Esophagus muscularis mucosa (tissue), 4 donors: ENCODE results near the gene ZNF526. TPM values are rescaled to one million over a fixed set of nuclear protein-coding genes. Genes with fewer than 3 reads are reported as not detected.

Experiments used
- DNase-seq: peaks from one replicate; pipeline ENCODE4 v3.0.0-alpha.2; 2017; ENCODE audit errors: extremely low spot score
- H3K27ac ChIP-seq, 4 donors: fragments of 200-600 bp; sonication (generic); replicated peaks in 1 of 4; 1 replicate in 3 of 4; 2 replicates in 1 of 4; pipeline ENCODE4 v1.5.1; 2016 to 2019; ENCODE audit warnings: mild to moderate bottlenecking in 1 of 4
- H3K27me3 ChIP-seq, 4 donors: fragments of 200-600 bp; sonication (generic); one replicate each; pipeline versions ENCODE4 v1.5.1 to v1.6.0; 2016 to 2019
- H3K36me3 ChIP-seq, 4 donors: fragments of 200-600 bp; sonication (generic); one replicate each; pipeline ENCODE4 v1.5.1; 2016 to 2019
- H3K4me1 ChIP-seq, 4 donors: fragments of 200-600 bp; sonication (generic); one replicate each; pipeline ENCODE4 v1.5.1; 2016 to 2019
- H3K4me3 ChIP-seq, 4 donors: fragments of 200-600 bp; sonication (generic); 1 replicate in 2 of 4; 2 replicates in 2 of 4; pipeline ENCODE4 v1.5.1; 2016 to 2019; ENCODE audit warnings: mild to moderate bottlenecking in 4 of 4, moderate library complexity in 1 of 4
- H3K9me3 ChIP-seq, 4 donors: fragments of 200-600 bp; sonication (generic); 1 replicate in 3 of 4; 2 replicates in 1 of 4; pipeline ENCODE4 v1.5.1; 2016 to 2019
- EP300 ChIP-seq: sonication (generic); formaldehyde crosslinking; IDR thresholded peaks from one replicate; pipeline ENCODE4 v1.6.1; 2017; ENCODE audit warnings: antibody characterized with exemption
- POLR2A ChIP-seq: fragments of 450-650 bp; IDR thresholded peaks from one replicate; pipeline ENCODE4 v1.6.1; 2017; ENCODE audit warnings: antibody characterized with exemption, moderate library complexity, mild to moderate bottlenecking, low read depth
- POLR2AphosphoS5 ChIP-seq, 2 donors: sonication (generic); formaldehyde crosslinking; IDR thresholded peaks; one replicate each; pipeline ENCODE4 v1.6.1; 2017; ENCODE audit warnings: antibody characterized with exemption in 2 of 2
- WGBS: methylation state at CpG from one replicate; pipeline ENCODE4 v1.1.5; 2018; 5-methylcytosine and 5-hydroxymethylcytosine counted together
- intact Hi-C: fragments of 100-400 bp; cut with DNase I; formaldehyde crosslinking; loops from one replicate; pipeline ENCODE4 v1.15.1; 2023
- total RNA-seq, 4 donors: library from RNA; depleted of rRNA; stranded (reverse); fragments of >200 nt; gene quantifications; one replicate each; pipeline versions ENCODE4 v1.1.0 to v1.2.1, GENCODE V29; 2016
- TF ChIP-seq, protein P1 (sequence below), 3 experiments: fragments of 200-600 bp in 2 of 3; fragments of 450-650 bp in 1 of 3; sonication (generic) in 2 of 3; IDR thresholded peaks; one replicate each; pipeline ENCODE4 v1.5.1; 2017 to 2019; ENCODE audit warnings: antibody characterized with exemption in 3 of 3, mild to moderate bottlenecking in 2 of 3, moderate library complexity in 1 of 3

ZNF526 gene
- total RNA-seq, 4 donors from 2014 or later, result 4.3 to 8.6 (median 7.1) TPM

DNA sequence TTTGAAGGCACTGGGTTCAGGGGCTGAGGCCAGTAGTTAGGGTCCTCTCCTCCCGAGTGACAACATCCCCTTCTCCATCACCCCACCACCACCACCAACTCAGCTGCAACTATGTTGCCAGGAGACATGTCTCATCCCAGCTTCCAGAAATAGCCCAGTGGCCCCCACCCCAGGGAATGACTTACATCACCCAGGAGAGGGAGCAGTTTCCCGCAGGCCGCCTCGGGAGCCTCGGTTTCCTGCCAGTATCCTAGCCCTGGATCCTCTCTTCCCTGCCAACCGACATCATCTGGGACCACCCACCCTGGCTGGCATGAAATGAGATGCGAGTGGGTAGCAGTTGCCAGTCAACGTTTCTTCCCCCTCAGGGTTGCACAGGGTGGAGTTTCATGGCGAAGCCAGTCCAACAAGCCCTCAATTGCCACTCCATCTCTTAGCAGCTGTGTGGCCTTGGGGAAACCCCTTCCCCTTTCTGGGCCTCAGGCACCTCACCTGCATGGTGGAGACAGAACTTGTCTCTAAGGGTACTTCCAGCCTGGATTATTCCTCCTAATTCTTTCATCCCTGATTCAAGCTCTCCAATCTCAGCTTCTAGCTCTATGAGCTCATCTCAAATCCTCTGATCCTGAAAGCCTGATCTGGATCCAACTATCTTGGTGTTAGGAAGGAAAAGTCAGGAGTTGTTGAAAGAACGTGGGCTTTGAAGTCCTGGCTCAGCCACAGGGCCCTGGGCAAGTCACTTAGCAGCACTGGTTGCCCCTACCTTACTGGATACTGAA is 26.2 kb downstream of the ZNF526 start:
- TF ChIP-seq POLR2AphosphoS5 (IDR thresholded peaks at IDR 0.05) (peak; percentile 71 to 72), EP300 (no peak), POLR2A (no peak)
- TF ChIP-seq, protein P1, sequence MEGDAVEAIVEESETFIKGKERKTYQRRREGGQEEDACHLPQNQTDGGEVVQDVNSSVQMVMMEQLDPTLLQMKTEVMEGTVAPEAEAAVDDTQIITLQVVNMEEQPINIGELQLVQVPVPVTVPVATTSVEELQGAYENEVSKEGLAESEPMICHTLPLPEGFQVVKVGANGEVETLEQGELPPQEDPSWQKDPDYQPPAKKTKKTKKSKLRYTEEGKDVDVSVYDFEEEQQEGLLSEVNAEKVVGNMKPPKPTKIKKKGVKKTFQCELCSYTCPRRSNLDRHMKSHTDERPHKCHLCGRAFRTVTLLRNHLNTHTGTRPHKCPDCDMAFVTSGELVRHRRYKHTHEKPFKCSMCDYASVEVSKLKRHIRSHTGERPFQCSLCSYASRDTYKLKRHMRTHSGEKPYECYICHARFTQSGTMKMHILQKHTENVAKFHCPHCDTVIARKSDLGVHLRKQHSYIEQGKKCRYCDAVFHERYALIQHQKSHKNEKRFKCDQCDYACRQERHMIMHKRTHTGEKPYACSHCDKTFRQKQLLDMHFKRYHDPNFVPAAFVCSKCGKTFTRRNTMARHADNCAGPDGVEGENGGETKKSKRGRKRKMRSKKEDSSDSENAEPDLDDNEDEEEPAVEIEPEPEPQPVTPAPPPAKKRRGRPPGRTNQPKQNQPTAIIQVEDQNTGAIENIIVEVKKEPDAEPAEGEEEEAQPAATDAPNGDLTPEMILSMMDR (IDR thresholded peaks at IDR 0.05), result peak; percentile 79 to 91 (median 82)
- Histone ChIP-seq H3K27me3 (no peaks in the 10 kb centered on the region), H3K4me3 (no peak overlapping the region), H3K4me1 (peaks cover 68 to 86% (median 75%) of the 10 kb centered on the region in 4 donors), H3K36me3 (peaks cover 5 to 37% (median 23%) of the 10 kb centered on the region in 4 donors), H3K27ac (peak overlapping the region; percentile 95 to 100 (median 100)), H3K9me3 (no peaks in the 10 kb centered on the region)
- peak; percentile 93 for DNase-seq
- 12% methylated on average over 10 of the region's 10 CpGs for WGBS
- intact Hi-C loops, result loop anchor here (2.0 to 5.0 kb wide), 2 partner anchors 32 to 51 kb away; no protein-coding TSS in a partner anchor

DNA sequence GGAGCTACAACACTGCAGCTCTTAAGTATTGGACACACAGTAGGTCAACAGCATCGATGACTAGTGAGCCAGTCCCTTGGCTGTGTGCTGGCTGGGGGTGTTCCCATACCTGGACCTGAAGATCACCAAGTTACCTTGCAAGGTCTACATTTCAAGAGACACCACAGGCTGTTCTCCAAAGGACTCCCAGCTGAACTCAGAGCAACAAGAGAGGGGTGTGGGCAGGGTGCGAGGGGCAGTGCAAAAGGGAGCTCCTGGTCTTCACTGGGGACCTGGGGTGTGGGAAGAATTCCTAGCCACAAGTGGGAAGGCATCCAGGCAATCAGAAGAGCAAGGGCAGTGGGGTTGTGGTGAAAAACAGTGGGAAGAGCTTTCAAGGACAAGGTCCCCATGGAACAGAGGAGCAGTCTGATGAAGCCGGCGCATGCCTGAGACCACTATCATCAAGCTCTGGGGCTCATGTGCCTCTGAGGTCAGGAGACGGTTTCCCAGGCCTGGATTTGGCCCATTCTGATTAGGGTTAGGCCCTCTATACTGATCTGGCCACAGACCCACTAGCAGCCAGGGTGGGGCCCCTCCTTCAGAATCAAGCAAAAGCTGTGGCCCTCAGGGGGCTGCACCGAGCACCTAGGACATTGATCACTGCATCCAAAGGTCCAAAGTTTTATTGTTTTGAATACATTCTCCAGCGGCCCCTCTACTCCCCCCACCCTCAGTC is 27.0 kb downstream of the ZNF526 start:
- Histone ChIP-seq H3K27ac (peak overlapping the region; percentile 95 to 100 (median 100)), H3K4me3 (no peak overlapping the region), H3K9me3 (no peaks in the 10 kb centered on the region), H3K27me3 (no peaks in the 10 kb centered on the region), H3K4me1 (peaks cover 71 to 86% (median 77%) of the 10 kb centered on the region in 4 donors), H3K36me3 (peaks cover 5 to 37% (median 23%) of the 10 kb centered on the region in 4 donors)
- DNase-seq, result peak; percentile 90
- 75% methylated on average over 7 of the region's 7 CpGs for WGBS
- intact Hi-C loops, result loop anchor here (2.0 to 5.0 kb wide), 2 partner anchors 32 to 50 kb away; no protein-coding TSS in a partner anchor
- TF ChIP-seq, protein P1 (IDR thresholded peaks at IDR 0.05), result no peak
- TF ChIP-seq POLR2AphosphoS5 (IDR thresholded peaks at IDR 0.05) (no peak), EP300 (no peak), POLR2A (no peak)

DNA sequence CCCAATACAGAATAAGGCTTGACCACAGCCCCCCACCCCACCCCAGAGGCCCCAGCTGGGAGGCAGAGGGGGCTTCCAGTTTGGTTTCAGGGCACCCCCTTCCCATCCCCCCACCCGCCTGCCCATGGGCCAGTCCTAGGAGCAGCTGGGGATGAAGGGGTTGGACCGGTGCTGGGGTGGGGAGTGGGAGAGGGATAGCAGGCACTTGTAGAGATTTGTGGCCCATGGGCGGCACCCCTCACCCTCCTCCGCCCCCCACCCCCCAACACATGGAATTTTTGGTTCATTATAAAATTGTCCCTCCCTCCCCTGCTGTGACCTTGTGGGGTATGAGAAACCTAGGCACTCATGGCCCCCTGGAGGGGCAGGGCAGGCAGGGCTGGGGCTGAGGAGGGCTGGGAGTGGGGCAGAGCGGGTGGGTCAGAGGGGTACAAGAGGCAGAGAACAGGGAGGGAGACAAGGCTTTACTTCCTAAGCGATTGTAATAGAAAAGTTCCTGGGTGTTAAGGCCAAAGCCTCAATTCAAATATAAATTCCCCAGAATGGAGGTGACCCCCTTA is 27.6 kb downstream of the ZNF526 start:
- intact Hi-C loops, result loop anchor here (2.0 to 5.0 kb wide), 2 partner anchors 31 to 50 kb away; no protein-coding TSS in a partner anchor
- Histone ChIP-seq H3K36me3 (peaks cover 5 to 37% (median 23%) of the 10 kb centered on the region in 4 donors), H3K4me1 (peaks cover 77 to 92% (median 84%) of the 10 kb centered on the region in 4 donors), H3K9me3 (no peaks in the 10 kb centered on the region), H3K4me3 (no peak overlapping the region), H3K27me3 (no peaks in the 10 kb centered on the region), H3K27ac (peak overlapping the region; percentile 95 to 100 (median 100))
- TF ChIP-seq POLR2AphosphoS5 (IDR thresholded peaks at IDR 0.05) (no peak), EP300 (no peak)
- TF ChIP-seq, protein P1 (IDR thresholded peaks at IDR 0.05), result no peak
- 90% methylated on average over 4 of the region's 6 CpGs for WGBS
- DNase-seq, result no peak

DNA sequence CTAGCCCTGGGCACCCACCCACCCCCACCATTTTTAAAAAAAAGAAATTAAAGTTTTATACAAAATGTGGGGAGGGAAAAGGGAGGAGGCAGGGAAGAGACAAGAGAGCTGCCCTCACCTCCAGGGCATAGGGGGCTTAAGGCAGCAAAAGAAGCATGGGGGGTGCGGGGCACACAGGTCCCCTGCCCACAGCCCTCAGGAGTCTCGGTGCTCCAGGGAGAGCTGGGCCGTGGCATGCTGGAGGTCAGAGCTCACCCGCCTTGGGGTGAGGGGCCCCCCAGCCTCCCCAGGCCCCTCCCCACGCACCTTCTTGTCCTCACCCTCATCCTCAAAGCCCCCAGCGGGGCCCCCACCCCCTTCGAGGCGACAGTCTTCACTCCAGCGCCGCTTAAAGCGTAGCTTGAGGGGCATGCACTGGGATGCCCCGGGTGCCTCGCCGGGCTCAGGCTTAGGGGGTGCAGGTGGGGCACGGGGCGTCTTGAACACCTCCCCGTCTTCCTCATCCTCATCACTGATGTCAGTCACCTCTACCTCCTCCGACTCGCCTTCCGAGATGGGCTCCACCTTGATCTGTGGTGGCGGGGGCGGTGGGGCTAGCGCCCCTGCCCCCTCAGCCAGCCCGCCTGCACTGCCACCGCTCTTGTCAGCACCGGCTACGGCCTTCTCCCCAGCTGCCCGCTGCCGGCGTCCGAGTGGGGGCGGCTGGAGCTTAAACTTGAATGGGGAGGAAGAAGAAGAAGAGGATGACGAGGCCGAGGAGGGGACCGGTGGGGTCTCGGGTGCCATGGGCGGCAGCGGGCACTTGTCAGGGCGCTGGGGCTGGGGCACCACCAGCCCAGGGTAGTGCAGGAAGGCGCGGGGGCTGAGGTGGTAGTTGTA is 28.4 kb downstream of the ZNF526 start:
- DNase-seq, result no peak
- TF ChIP-seq, protein P1 (IDR thresholded peaks at IDR 0.05), result no peak
- TF ChIP-seq EP300 (no peak), POLR2A (no peak), POLR2AphosphoS5 (IDR thresholded peaks at IDR 0.05) (no peak)
- Histone ChIP-seq H3K27ac (peak overlapping the region; percentile 100), H3K4me1 (peaks cover 78 to 94% (median 86%) of the 10 kb centered on the region in 4 donors), H3K9me3 (no peaks in the 10 kb centered on the region), H3K27me3 (no peaks in the 10 kb centered on the region), H3K36me3 (peaks cover 5 to 37% (median 23%) of the 10 kb centered on the region in 4 donors), H3K4me3 (no peak overlapping the region)
- intact Hi-C loops, result loop anchor here (5.0 kb wide), 1 partner anchor 49 kb away; no protein-coding TSS in a partner anchor
- 79% methylated on average over 36 of the region's 41 CpGs for WGBS
